ENCODE measurements around the gene OR52B2.

DNA sequence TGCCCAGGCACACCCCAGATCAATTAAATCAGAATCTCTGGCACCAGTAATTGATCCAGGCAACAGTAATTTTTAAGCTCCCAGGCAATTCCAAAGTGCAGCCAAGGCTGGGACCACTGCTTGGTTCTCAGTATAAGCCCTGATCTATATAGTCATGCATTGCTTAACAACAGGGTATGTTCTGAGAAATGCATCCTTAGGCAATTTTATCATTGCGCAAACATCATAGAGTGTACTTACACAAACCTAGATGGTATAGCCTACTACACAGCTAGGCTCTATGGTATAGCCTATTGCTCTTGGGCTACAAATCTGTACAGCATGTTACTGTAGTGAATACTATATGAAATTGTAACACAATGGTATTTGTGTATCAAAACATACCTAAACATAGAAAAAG is 34.6 kb upstream of the OR52B2 start:
- TF ChIP-seq, protein P1, sequence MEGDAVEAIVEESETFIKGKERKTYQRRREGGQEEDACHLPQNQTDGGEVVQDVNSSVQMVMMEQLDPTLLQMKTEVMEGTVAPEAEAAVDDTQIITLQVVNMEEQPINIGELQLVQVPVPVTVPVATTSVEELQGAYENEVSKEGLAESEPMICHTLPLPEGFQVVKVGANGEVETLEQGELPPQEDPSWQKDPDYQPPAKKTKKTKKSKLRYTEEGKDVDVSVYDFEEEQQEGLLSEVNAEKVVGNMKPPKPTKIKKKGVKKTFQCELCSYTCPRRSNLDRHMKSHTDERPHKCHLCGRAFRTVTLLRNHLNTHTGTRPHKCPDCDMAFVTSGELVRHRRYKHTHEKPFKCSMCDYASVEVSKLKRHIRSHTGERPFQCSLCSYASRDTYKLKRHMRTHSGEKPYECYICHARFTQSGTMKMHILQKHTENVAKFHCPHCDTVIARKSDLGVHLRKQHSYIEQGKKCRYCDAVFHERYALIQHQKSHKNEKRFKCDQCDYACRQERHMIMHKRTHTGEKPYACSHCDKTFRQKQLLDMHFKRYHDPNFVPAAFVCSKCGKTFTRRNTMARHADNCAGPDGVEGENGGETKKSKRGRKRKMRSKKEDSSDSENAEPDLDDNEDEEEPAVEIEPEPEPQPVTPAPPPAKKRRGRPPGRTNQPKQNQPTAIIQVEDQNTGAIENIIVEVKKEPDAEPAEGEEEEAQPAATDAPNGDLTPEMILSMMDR (IDR thresholded peaks at IDR 0.05): no peak
- no peak for TF ChIP-seq POLR2A (IDR thresholded peaks at IDR 0.05)
